H1 (cell line): Measurements from ENCODE around the gene GBA2. TPM values are rescaled to one million over a fixed set of nuclear protein-coding genes. Genes with fewer than 3 reads are reported as not detected.
A peak's percentile ranks its signal among the peaks of the same experiment; 100 is the strongest.

Experiments used
- CTCF ChIA-PET: fragments of 300-600 bp; sonication (Branson Sonifier 250); formaldehyde crosslinking; loops from one replicate; lab custom pipeline; 2021; ENCODE audit not compliant: partially characterized antibody; lab: Charles Lee
- POLR2A ChIA-PET: fragments of 300-600 bp; sonication (Branson Sonifier 250); formaldehyde crosslinking; loops from one replicate; lab custom pipeline; 2021; ENCODE audit warnings: inconsistent platforms; ENCODE audit not compliant: partially characterized antibody; lab: Charles Lee
- DNase-seq, 2 experiments: peaks; one replicate each; pipeline versions ENCODE4 v3.0.0 to v3.0.0-alpha.2; 2010 to 2022; ENCODE audit warnings: low spot score in 2 of 2, low read depth in 1 of 2, mixed read lengths in 1 of 2
- FAIRE-seq: peaks from 2 replicates; lab custom pipeline; 2011; peaks lifted over from hg19 to GRCh38; lab: Jason Lieb, UNC
- H2AFZ ChIP-seq: 2 replicates; pipeline ENCODE4 v1.8.1; 2012; ENCODE audit warnings: low read length, inconsistent platforms
- H2AK5ac ChIP-seq: 2 replicates; pipeline ENCODE4 v1.6.1; 2013; ENCODE audit warnings: low read depth, low read length
- H2BK120ac ChIP-seq: replicated peaks from 2 replicates; pipeline ENCODE3; 2013; ENCODE audit warnings: low read depth, low read length, inconsistent platforms
- H2BK12ac ChIP-seq: 2 replicates; pipeline ENCODE4 v1.6.1; 2013; ENCODE audit warnings: low read depth, low read length
- H2BK15ac ChIP-seq: 2 replicates; pipeline ENCODE4 v1.6.1; 2013; ENCODE audit warnings: low read length
- H2BK20ac ChIP-seq: 2 replicates; pipeline ENCODE4 v1.6.1; 2013; ENCODE audit warnings: low read length
- H2BK5ac ChIP-seq: 2 replicates; pipeline ENCODE4 v1.6.1; 2013; ENCODE audit warnings: low read depth, low read length
- H3K14ac ChIP-seq: 2 replicates; pipeline ENCODE4 v1.6.1; 2013; ENCODE audit warnings: inconsistent platforms; ENCODE audit not compliant: insufficient read length
- H3K18ac ChIP-seq: 2 replicates; pipeline ENCODE4 v1.6.1; 2013; ENCODE audit warnings: low read length; ENCODE audit errors: extremely low read depth
- H3K23ac ChIP-seq: 2 replicates; pipeline ENCODE4 v1.6.1; 2013; ENCODE audit warnings: inconsistent platforms; ENCODE audit not compliant: insufficient read length
- H3K23me2 ChIP-seq: 2 replicates; pipeline ENCODE4 v1.6.1; 2013; ENCODE audit warnings: low read depth, low read length
- H3K27ac ChIP-seq: 2 replicates; pipeline ENCODE4 v1.6.1; 2011; ENCODE audit warnings: low read depth, low read length, inconsistent platforms
- H3K27me3 ChIP-seq, 4 experiments: replicated peaks in 1 of 4; 1 replicate in 1 of 4; 2 replicates in 3 of 4; pipeline versions ENCODE4 v1.6.1 to v1.8.1; 2011 to 2013; ENCODE audit warnings: low read length in 3 of 4, mild to moderate bottlenecking in 3 of 4, inconsistent platforms in 2 of 4, mixed read lengths in 2 of 4, moderate library complexity in 1 of 4; ENCODE audit not compliant: control insufficient read depth in 3 of 4, insufficient read depth in 3 of 4; ENCODE audit errors: extremely low read depth in 1 of 4
- H3K36me3 ChIP-seq, 4 experiments: 2 replicates each; pipeline versions ENCODE4 v1.6.1 to v1.8.1; 2011 to 2013; ENCODE audit warnings: mild to moderate bottlenecking in 4 of 4, low read length in 3 of 4, moderate library complexity in 2 of 4, control low read depth in 1 of 4, inconsistent platforms in 1 of 4; ENCODE audit not compliant: insufficient read depth in 4 of 4, control insufficient read depth in 2 of 4
- H3K4ac ChIP-seq: replicated peaks from 2 replicates; pipeline ENCODE3; 2013; ENCODE audit warnings: low read length, low read depth, mixed read lengths, inconsistent platforms; ENCODE audit not compliant: insufficient read length
- H3K4me1 ChIP-seq, 4 experiments: replicated peaks in 1 of 4; 1 replicate in 1 of 4; 2 replicates in 3 of 4; pipeline versions ENCODE4 v1.6.1 to v1.8.1; 2011 to 2013; ENCODE audit warnings: low read length in 3 of 4, inconsistent platforms in 2 of 4, mixed read lengths in 1 of 4; ENCODE audit not compliant: insufficient read depth in 4 of 4, control insufficient read depth in 3 of 4
- H3K4me2 ChIP-seq, 2 experiments: 2 replicates each; pipeline versions ENCODE4 v1.6.1 to v1.8.1; 2011 to 2013; ENCODE audit warnings: low read depth in 2 of 2, low read length in 2 of 2, control low read depth in 1 of 2, inconsistent platforms in 1 of 2, mild to moderate bottlenecking in 1 of 2; ENCODE audit not compliant: insufficient read depth in 1 of 2
- H3K4me3 ChIP-seq, 4 experiments: fragments of 200-600, 300-600 bp in 1 of 4; sonication (generic), shearing (Covaris generic), sonication (Bioruptor Twin) in 1 of 4; 2 replicates each; pipeline versions ENCODE4 v1.5.1 to v1.8.1; 2011 to 2016; ENCODE audit warnings: low read length in 4 of 4, low read depth in 3 of 4, control low read depth in 2 of 4, inconsistent platforms in 2 of 4, mild to moderate bottlenecking in 2 of 4, mixed read lengths in 1 of 4, moderate library complexity in 1 of 4; ENCODE audit not compliant: insufficient read depth in 2 of 4; ENCODE audit errors: extremely low read depth in 1 of 4
- H3K56ac ChIP-seq: replicated peaks from 2 replicates; pipeline ENCODE3; 2013; ENCODE audit warnings: low read depth, mild to moderate bottlenecking, mixed read lengths, low read length, inconsistent platforms; ENCODE audit not compliant: insufficient read length
- H3K79me1 ChIP-seq: 2 replicates; pipeline ENCODE4 v1.6.1; 2013; ENCODE audit warnings: low read depth, low read length, control low read depth
- H3K79me2 ChIP-seq, 2 experiments: 2 replicates each; pipeline versions ENCODE4 v1.6.1 to v1.8.1; 2012 to 2013; ENCODE audit warnings: low read length in 2 of 2, mild to moderate bottlenecking in 2 of 2, inconsistent platforms in 1 of 2; ENCODE audit not compliant: insufficient read depth in 2 of 2, control insufficient read depth in 1 of 2
- H3K9ac ChIP-seq, 4 experiments: replicated peaks in 1 of 4; 1 replicate in 1 of 4; 2 replicates in 3 of 4; pipeline versions ENCODE4 v1.6.1 to v1.8.1; 2011 to 2013; ENCODE audit warnings: low read depth in 3 of 4, low read length in 3 of 4, control low read depth in 2 of 4, mild to moderate bottlenecking in 2 of 4, moderate library complexity in 2 of 4, inconsistent platforms in 1 of 4; ENCODE audit errors: extremely low read depth in 1 of 4
- H3K9me3 ChIP-seq, 2 experiments: 2 replicates each; pipeline versions ENCODE4 v1.6.1 to v1.8.1; 2012 to 2013; ENCODE audit warnings: mild to moderate bottlenecking in 2 of 2, moderate library complexity in 2 of 2, control low read depth in 1 of 2, inconsistent platforms in 1 of 2, low read depth in 1 of 2, low read length in 1 of 2, mixed read lengths in 1 of 2; ENCODE audit not compliant: insufficient read depth in 2 of 2
- H4K20me1 ChIP-seq, 2 experiments: replicated peaks in 1 of 2; 2 replicates each; pipeline versions ENCODE3 to v1.8.1; 2011 to 2013; ENCODE audit warnings: inconsistent platforms in 2 of 2, low read length in 2 of 2, mild to moderate bottlenecking in 1 of 2; ENCODE audit not compliant: insufficient read depth in 2 of 2, control insufficient read depth in 1 of 2
- H4K5ac ChIP-seq: 2 replicates; pipeline ENCODE4 v1.6.1; 2013; ENCODE audit warnings: low read length, low read depth, mixed read lengths, inconsistent platforms; ENCODE audit not compliant: insufficient read length
- H4K8ac ChIP-seq: 2 replicates; pipeline ENCODE4 v1.8.0; 2013; ENCODE audit warnings: mild to moderate bottlenecking, moderate library complexity, low read length, inconsistent platforms; ENCODE audit not compliant: insufficient read depth; ENCODE audit errors: extremely low read depth
- H4K91ac ChIP-seq: replicated peaks from 2 replicates; pipeline ENCODE3; 2013; ENCODE audit warnings: low read length, mixed read lengths, inconsistent platforms; ENCODE audit not compliant: insufficient read length
- PHF8 ChIP-seq: fragments of 200-600 bp; sonication (generic); conservative IDR thresholded peaks from 2 replicates; pipeline ENCODE4 v1.7.1; 2012; ENCODE audit warnings: low read depth, mild to moderate bottlenecking, inconsistent platforms, low read length, moderate library complexity
- SUZ12 ChIP-seq: fragments of 200-600 bp; sonication (generic); IDR thresholded peaks from 2 replicates; pipeline ENCODE4 v1.6.1; 2012; ENCODE audit warnings: mild to moderate bottlenecking, inconsistent platforms, low read length, moderate library complexity, mixed read lengths
- WGBS, 2 experiments: shearing (Covaris generic) in 1 of 2; methylation state at CpG; one replicate each; pipeline versions ENCODE4 v1.1.6 to v1.1.7; 2013 to 2015; ENCODE audit warnings: low lambda C conversion rate in 2 of 2, mixed read lengths in 2 of 2, inconsistent platforms in 1 of 2, low coverage in 1 of 2, missing lambda C conversion rate in 1 of 2; ENCODE audit not compliant: insufficient replicate concordance in 2 of 2, insufficient coverage in 1 of 2, insufficient read length in 1 of 2; ENCODE audit errors: extremely low coverage in 1 of 2, missing lambda C conversion rate in 1 of 2; 5-methylcytosine and 5-hydroxymethylcytosine counted together
- polyA plus RNA-seq, 7 experiments: library from polyadenylated mRNA; depleted of rRNA in 3 of 7; stranded (reverse) in 5 of 7; unstranded in 2 of 7; fragments of >200 nt in 5 of 7; fragments of 200-250 nt in 2 of 7; gene quantifications; 1 replicate in 5 of 7; 2 replicates in 1 of 7; 4 replicates in 1 of 7; pipeline versions ENCODE4 v1.2.1 to v1.2.3, GENCODE V29; 2011 to 2013; ENCODE audit warnings: missing spikeins in 2 of 7, mixed read lengths in 2 of 7
- total RNA-seq: library from RNA; stranded (reverse); fragmentation: NEBNext Ultra II Directional; extraction: Animal tissue kit (Norgen Biotek cat#: 25700); gene quantifications from 2 replicates; pipeline ENCODE4 v1.2.1, GENCODE V29; 2021

Gene GBA2
- total and polyA plus RNA-seq, 2 of the 8 experiments (the other 6 are each of a cell fraction or from before 2014, with no cell fraction given): 64.2 to 71.9 TPM

DNA sequence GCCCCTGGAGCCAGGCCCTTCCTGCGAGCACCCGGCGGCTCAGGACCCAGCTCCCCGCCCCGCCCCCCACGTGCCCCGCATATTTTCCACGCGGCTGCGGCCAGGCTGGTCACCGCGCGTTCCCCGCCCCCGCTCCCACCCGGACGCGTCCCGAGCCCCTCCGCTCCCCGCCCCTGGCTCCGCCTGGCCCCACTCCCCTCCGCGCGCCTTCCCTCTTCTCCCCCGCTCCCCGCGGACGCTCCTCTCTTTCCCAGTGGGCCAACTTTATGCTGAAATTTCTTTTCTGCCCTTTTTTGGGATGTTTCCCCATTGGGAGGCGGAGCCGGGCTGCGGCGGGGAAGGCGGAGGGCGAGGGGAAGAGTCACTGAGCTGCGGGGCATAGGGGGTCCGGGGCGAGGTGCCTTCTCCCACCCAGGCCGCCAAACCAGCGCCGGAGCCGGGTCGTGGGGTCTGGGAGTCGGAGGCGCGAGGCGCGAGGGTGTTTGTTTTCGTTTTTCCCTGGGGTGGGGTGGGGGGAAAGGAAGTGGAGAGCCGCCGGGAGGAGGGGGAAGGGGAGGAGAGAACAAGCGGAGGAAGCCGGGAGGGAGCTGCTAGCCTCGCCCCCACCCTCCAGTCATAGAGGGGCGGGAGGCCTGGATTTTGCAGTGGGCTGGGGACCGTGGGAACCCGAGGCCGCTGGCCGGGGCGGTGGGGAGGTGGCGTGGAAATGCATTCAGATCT, 58.3 kb downstream of the GBA2 start:
- H3K9ac ChIP-seq: peak overlapping the region in 2 of 4 experiments; percentile 12 to 45; a peak in 1 of 7 replicates
- TF ChIP-seq SUZ12: no peak
- peak; percentile 48; the same call in 1 of the 2 replicates for TF ChIP-seq PHF8

More for the DNA sequence above, 58.3 kb downstream of the GBA2 start:
- Histone ChIP-seq H3K79me2 (peaks cover 0 to 21% of the 10 kb centered on the region in 2 experiments; a peak in 2 of 4 replicates), H3K4me2 (peak overlapping the region; percentile 84 to 90), H4K20me1 (peaks cover 5 to 8% of the 10 kb centered on the region in 2 experiments), H2BK12ac (peak overlapping the region; percentile 45; the same call in 1 of the 2 replicates), H4K8ac (no peak overlapping the region), H4K91ac (no peak overlapping the region), H2AFZ (peak overlapping the region; percentile 95), H3K27ac (no peak overlapping the region), H3K36me3 (peaks cover 0 to 7% (median 5%) of the 10 kb centered on the region in 4 experiments; a peak in 5 of 8 replicates), H3K23me2 (peaks cover 12% of the 10 kb centered on the region), H3K56ac (peak overlapping the region; percentile 46), H3K4me3 (peak overlapping the region; percentile 72 to 99 (median 82)), H3K23ac (no peak overlapping the region), H2BK120ac (no peak overlapping the region), H2BK15ac (0 out of 2 replicates have a peak overlapping the region, but pooled peaks have one; percentile 98), H4K5ac (peak overlapping the region; percentile 62), H3K9me3 (no peaks in the 10 kb centered on the region), H3K27me3 (no peaks in the 10 kb centered on the region), H3K18ac (peak overlapping the region; percentile 88), H2AK5ac (no peak overlapping the region), H3K79me1 (peaks cover 2% of the 10 kb centered on the region; the same call in 1 of the 2 replicates), H3K14ac (no peak overlapping the region), H3K4me1 (peaks cover 6 to 15% (median 8%) of the 10 kb centered on the region in 4 experiments; a peak in 6 of 7 replicates), H2BK20ac (0 out of 2 replicates have a peak overlapping the region, but pooled peaks have one; percentile 1), H2BK5ac (peak overlapping the region; percentile 60; the same call in 1 of the 2 replicates), H3K4ac (peak overlapping the region; percentile 4)
- ChIA-PET POLR2A (interaction anchor here (0.9 to 14.9 kb wide), 19 partner anchors 10 to 611 kb away, joined by 3 to 158 read pairs (median 5); partner anchors contain the start of genes ARHGEF39, CA9, CCDC107 and CREB3), CTCF (interaction anchor here (0.8 to 14.1 kb wide), 12 partner anchors 10 to 213 kb away, joined by 3 to 347 read pairs (median 7); partner anchors contain the start of genes ARHGEF39, CA9, CCDC107 and RMRP)
- FAIRE-seq: no peak
- WGBS, 2 experiments: 1% methylated on average over 26 of the region's 61 CpGs; no CpG with 5 or more reads in 1 of the 2 experiments
- DNase-seq: peak in 1 of 2 experiments; percentile 84
